Neural cell (in vitro differentiated cells): Measurements from ENCODE around the gene FCRL2.

ENCODE experiments used
- CTCF ChIP-seq: fragments of 450-650 bp; IDR thresholded peaks from 2 replicates; pipeline ENCODE4 v1.5.1; 2014; ENCODE audit warnings: antibody characterized with exemption, mild to moderate bottlenecking, moderate library complexity; ENCODE audit not compliant: poor library complexity, severe bottlenecking
- EP300 ChIP-seq: fragments of 450-650 bp; conservative IDR thresholded peaks from 2 replicates; pipeline ENCODE4 v1.6.1; 2014; ENCODE audit warnings: antibody characterized with exemption, mild to moderate bottlenecking, moderate library complexity; ENCODE audit not compliant: poor library complexity, severe bottlenecking
- EZH2 ChIP-seq: fragments of 200-600, 300-800 bp; shearing (Covaris generic), sonication (generic); IDR thresholded peaks from 2 replicates; pipeline ENCODE4 v1.6.1; 2014; ENCODE audit warnings: antibody characterized with exemption, low read length, borderline replicate concordance, mild to moderate bottlenecking; ENCODE audit not compliant: insufficient read depth, poor library complexity, severe bottlenecking
- MXI1 ChIP-seq: fragments of 450-650 bp; conservative IDR thresholded peaks from 2 replicates; pipeline ENCODE4 v1.6.1; 2014; ENCODE audit warnings: antibody characterized with exemption, mild to moderate bottlenecking; ENCODE audit not compliant: poor library complexity, severe bottlenecking
- POLR2AphosphoS5 ChIP-seq: IDR thresholded peaks from 2 replicates; pipeline ENCODE4 v1.6.1; 2012
- RAD21 ChIP-seq: fragments of 450-650 bp; conservative IDR thresholded peaks from 2 replicates; pipeline ENCODE4 v1.6.1; 2014; ENCODE audit warnings: antibody characterized with exemption, mild to moderate bottlenecking, moderate library complexity
- REST ChIP-seq: IDR thresholded peaks from 2 replicates; pipeline ENCODE4 v1.6.1; 2012; ENCODE audit warnings: borderline replicate concordance
- SMC3 ChIP-seq: fragments of 450-650 bp; conservative IDR thresholded peaks from 2 replicates; pipeline ENCODE4 v1.6.1; 2014; ENCODE audit warnings: antibody characterized with exemption, mild to moderate bottlenecking, moderate library complexity; ENCODE audit not compliant: poor library complexity
- TAF1 ChIP-seq: IDR thresholded peaks from 2 replicates; pipeline ENCODE4 v1.6.1; 2012; ENCODE audit warnings: low read depth

- no peak for TF ChIP-seq EP300
- TF ChIP-seq TAF1 = no peak
- TF ChIP-seq SMC3 = no peak
- TF ChIP-seq CTCF = no peak
- TF ChIP-seq POLR2AphosphoS5 = no peak
- TF ChIP-seq MXI1 = no peak
- no peak for TF ChIP-seq EZH2
- TF ChIP-seq RAD21 = no peak
- no peak for TF ChIP-seq REST
Observed at GRCh38 chr1:157711802-157712201, 65.1 kb downstream of the FCRL2 start.
